ENCODE data around the gene PITRM1.

The PITRM1 gene

DNA sequence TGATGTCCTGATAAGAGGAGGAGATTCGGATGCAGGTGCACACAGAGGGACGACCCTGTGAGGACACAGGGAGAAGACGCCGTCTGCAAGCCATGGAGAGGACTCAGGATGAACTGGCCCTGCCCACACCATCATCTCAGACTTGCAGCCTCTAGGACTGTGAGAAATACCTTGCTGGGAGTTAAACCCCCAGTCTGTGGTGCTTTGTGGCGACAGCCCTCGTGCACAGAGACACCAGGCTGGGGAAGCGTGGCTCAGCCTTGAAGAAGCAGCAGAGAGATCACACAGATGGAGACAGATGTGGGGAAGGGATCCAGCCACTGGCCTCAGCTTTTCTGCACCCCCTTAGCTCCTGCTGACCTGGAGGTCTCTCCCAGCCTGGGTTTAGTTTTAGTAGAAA lies 26.3 kb upstream of the PITRM1 start:
- H3K27ac ChIP-seq: no peak overlapping the region
- CTCF ChIA-PET: no interaction called here
- POLR2A ChIA-PET (ENCODE audit: low non-redundant PET): no interaction called here
- TF ChIP-seq, protein P1, sequence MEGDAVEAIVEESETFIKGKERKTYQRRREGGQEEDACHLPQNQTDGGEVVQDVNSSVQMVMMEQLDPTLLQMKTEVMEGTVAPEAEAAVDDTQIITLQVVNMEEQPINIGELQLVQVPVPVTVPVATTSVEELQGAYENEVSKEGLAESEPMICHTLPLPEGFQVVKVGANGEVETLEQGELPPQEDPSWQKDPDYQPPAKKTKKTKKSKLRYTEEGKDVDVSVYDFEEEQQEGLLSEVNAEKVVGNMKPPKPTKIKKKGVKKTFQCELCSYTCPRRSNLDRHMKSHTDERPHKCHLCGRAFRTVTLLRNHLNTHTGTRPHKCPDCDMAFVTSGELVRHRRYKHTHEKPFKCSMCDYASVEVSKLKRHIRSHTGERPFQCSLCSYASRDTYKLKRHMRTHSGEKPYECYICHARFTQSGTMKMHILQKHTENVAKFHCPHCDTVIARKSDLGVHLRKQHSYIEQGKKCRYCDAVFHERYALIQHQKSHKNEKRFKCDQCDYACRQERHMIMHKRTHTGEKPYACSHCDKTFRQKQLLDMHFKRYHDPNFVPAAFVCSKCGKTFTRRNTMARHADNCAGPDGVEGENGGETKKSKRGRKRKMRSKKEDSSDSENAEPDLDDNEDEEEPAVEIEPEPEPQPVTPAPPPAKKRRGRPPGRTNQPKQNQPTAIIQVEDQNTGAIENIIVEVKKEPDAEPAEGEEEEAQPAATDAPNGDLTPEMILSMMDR (conservative IDR thresholded peaks at IDR 0.05; ENCODE audit: low read depth): no peak
- DNase-seq (ENCODE audit: low spot score): no peak

DNA sequence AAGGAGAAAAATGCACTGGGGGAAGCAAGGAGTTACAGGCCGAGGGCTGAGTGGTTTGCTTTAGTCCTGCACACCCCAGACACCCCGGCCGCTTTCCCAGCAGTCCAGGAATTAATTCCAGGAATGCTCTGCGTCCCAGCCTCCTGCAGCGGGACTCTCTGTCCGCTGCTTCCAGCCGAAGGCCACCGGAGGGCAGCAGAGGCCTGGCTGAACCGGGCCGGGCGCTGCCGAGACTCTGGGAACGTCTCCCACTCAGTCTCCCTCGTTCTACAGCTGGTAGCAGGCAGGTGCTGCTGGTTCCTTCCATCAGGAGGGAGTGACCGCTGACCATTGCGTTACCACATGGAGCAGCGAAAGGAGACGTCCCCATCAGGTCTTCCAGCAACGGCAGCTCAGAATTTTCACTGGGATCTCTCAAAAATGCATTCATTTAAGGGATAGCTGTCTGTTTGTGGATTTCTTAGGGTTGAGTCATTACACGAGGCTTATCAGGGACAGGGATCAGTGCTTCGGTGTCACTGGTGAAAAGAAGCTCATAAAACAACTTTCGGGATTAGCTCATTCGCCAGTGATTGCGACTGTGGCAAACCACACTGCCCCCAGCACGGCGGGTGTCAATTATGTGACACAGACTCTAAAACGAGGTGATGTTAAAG lies 24.9 kb upstream of the PITRM1 start:
- POLR2A ChIA-PET (ENCODE audit: low non-redundant PET): interaction anchor here (1.0 kb wide), 1 partner anchor 583 kb away, joined by 3 read pairs; no protein-coding TSS in a partner anchor
- TF ChIP-seq, protein P1 (conservative IDR thresholded peaks at IDR 0.05; ENCODE audit: low read depth): peak; percentile 95
- CTCF ChIA-PET: interaction anchor here (0.5 to 1.7 kb wide), 17 partner anchors 9 to 1574 kb away, joined by 3 to 9 read pairs (median 3); no protein-coding TSS in a partner anchor
- peak; percentile 85 for DNase-seq (ENCODE audit: low spot score)
- H3K27ac ChIP-seq: peak overlapping the region; percentile 47

DNA sequence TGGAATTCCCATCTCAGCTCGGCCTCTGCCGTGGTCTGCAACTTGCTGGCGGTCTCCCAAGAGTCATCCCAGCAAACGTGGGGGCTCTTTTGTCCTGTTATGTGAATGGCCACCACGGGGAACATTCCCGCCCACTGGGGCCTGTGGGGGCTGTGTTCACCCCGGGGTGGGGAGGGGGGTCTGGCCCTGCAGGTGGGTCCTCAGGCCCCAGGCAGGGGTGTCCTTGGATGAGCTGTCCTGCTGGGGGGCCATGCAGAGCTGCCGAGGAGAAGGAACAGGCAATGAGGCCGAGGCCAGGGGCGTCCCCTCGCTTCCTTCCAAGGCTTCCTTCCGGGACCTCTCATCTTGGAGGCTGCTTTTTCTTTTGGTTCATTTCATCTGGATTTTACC lies 24.4 kb upstream of the PITRM1 start:
- CTCF ChIA-PET: interaction anchor here (0.6 to 1.7 kb wide), 7 partner anchors 9 to 1574 kb away, joined by 3 to 9 read pairs (median 3); no protein-coding TSS in a partner anchor
- TF ChIP-seq, protein P1 (conservative IDR thresholded peaks at IDR 0.05; ENCODE audit: low read depth): no peak
- DNase-seq (ENCODE audit: low spot score): no peak
- H3K27ac ChIP-seq: peak overlapping the region; percentile 47
- POLR2A ChIA-PET (ENCODE audit: low non-redundant PET): interaction anchor here (1.0 kb wide), 1 partner anchor 583 kb away, joined by 3 read pairs; no protein-coding TSS in a partner anchor

DNA sequence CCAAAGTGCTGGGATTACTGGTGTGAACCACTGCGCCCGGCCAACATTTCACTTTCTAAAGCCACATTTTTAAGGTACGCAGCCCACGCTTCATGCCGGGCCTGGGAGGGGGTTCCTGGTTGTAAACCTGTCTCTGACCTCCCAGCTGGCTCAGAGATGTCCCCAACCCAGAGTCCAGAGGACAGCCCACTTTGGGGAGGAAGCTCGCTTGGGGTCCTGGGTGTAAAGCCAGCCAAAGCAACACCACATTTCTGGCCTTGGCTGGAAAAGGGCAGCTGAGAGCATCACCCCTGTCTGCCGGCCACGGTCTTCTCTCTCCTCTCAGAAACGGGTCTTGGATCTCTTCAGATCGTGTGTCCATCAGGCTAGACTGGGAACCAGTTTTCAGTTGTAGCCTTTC lies 23.9 kb upstream of the PITRM1 start:
- ChIA-PET CTCF (interaction anchor here (0.6 to 1.7 kb wide), 6 partner anchors 9 to 1575 kb away, joined by 3 to 9 read pairs (median 3); no protein-coding TSS in a partner anchor), POLR2A (ENCODE audit: low non-redundant PET) (no interaction called here)
- H3K27ac ChIP-seq: peak overlapping the region; percentile 47; the same call in 1 of the 2 replicates

DNA sequence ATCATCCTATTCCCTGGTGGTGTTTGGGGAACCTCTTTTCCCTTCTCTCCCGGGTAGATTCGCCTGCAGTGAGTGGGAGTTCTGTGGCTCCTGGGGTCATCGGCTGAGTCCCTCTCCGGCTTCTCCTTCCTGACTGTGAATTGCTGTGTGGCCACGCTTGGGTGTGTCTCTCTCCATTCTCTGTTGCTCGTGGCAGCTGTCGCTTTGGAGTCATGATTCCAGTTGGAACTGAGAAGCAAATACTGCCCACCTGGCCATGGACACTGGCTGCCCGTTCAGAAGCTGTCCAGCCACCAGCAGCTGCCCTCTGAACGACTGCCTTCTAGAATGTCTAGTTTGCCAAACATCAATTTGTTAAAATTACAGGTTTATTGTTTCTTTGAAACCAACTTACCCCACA lies 23.1 kb upstream of the PITRM1 start:
- no peak overlapping the region for H3K27ac ChIP-seq
- ChIA-PET CTCF (no interaction called here), POLR2A (ENCODE audit: low non-redundant PET) (no interaction called here)
- no peak for DNase-seq (ENCODE audit: low spot score)
- TF ChIP-seq, protein P1 (conservative IDR thresholded peaks at IDR 0.05; ENCODE audit: low read depth): no peak

More for the DNA sequence above, 23.9 kb upstream of the PITRM1 start:
- TF ChIP-seq, protein P1 (conservative IDR thresholded peaks at IDR 0.05; ENCODE audit: low read depth): no peak
- DNase-seq (ENCODE audit: low spot score): no peak

DNA sequence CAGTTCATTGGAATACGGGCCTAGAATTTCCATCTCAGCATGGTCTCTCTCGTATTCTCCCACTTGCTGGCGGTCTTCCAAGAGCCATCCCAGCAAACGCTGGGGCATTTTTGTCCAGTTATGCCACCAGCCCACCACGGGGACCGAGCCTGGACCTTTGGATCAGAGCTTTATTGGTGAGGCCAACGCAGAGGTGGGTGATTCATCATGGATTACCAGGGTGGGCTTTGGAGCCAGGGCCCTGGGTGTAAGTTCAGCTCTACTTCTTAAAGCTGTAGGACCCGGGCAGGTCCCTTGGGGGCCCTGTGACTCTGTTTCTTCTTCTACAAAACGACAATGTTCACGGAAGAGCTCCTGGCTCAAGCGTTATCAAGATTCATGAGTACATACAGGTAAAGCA lies 22.7 kb upstream of the PITRM1 start:
- POLR2A ChIA-PET (ENCODE audit: low non-redundant PET): no interaction called here
- TF ChIP-seq, protein P1 (conservative IDR thresholded peaks at IDR 0.05; ENCODE audit: low read depth): no peak
- DNase-seq (ENCODE audit: low spot score): no peak
- no peak overlapping the region for H3K27ac ChIP-seq
- CTCF ChIA-PET: interaction anchor here (0.5 kb wide), 2 partner anchors 1422 to 1560 kb away, joined by 3 read pairs; no protein-coding TSS in a partner anchor

Measured in RWPE1 (cell line).